H9 (cell line): ENCODE data around the gene CHSY1. TPM values are rescaled to one million over a fixed set of nuclear protein-coding genes. Genes with fewer than 3 reads are reported as not detected.

ENCODE experiments used
- DNase-seq: peaks from one replicate; pipeline ENCODE4 v3.0.0-alpha.2; 2017
- H2AFZ ChIP-seq: one replicate; pipeline ENCODE4 v1.6.1; 2013; ENCODE audit warnings: mild to moderate bottlenecking, low read length, control low read depth, moderate library complexity
- H2AK5ac ChIP-seq: 2 replicates; pipeline ENCODE4 v1.6.1; 2013; ENCODE audit warnings: low read length, control low read depth, mixed read lengths; ENCODE audit not compliant: insufficient read length
- H2BK120ac ChIP-seq: one replicate; pipeline ENCODE4 v1.6.1; 2013; ENCODE audit warnings: low read depth, mild to moderate bottlenecking, low read length, control low read depth, inconsistent platforms; ENCODE audit not compliant: poor library complexity, severe bottlenecking
- H2BK12ac ChIP-seq: 2 replicates; pipeline ENCODE4 v1.6.1; 2013; ENCODE audit warnings: low read length, control low read depth, mixed read lengths, low read depth; ENCODE audit not compliant: insufficient read length
- H2BK15ac ChIP-seq: 2 replicates; pipeline ENCODE4 v1.6.1; 2013; ENCODE audit warnings: low read depth, low read length, control low read depth
- H2BK20ac ChIP-seq: one replicate; pipeline ENCODE4 v1.6.1; 2013; ENCODE audit warnings: low read depth, mild to moderate bottlenecking, low read length, control low read depth, inconsistent platforms; ENCODE audit not compliant: poor library complexity, severe bottlenecking
- H2BK5ac ChIP-seq: 2 replicates; pipeline ENCODE4 v1.6.1; 2013; ENCODE audit warnings: low read length, control low read depth, mixed read lengths; ENCODE audit not compliant: insufficient read length
- H3K14ac ChIP-seq: 2 replicates; pipeline ENCODE4 v1.6.1; 2013; ENCODE audit warnings: low read length, control low read depth; ENCODE audit not compliant: insufficient read depth
- H3K18ac ChIP-seq: 2 replicates; pipeline ENCODE4 v1.6.1; 2013; ENCODE audit warnings: low read depth, mild to moderate bottlenecking, mixed read lengths, low read length, control low read depth; ENCODE audit not compliant: insufficient read length
- H3K23ac ChIP-seq: 2 replicates; pipeline ENCODE4 v1.6.1; 2013; ENCODE audit warnings: low read length, control low read depth, mixed read lengths, low read depth; ENCODE audit not compliant: insufficient read length
- H3K23me2 ChIP-seq: 2 replicates; pipeline ENCODE4 v1.6.1; 2013; ENCODE audit warnings: low read depth, mild to moderate bottlenecking, mixed read lengths, low read length, control low read depth; ENCODE audit not compliant: insufficient read length, poor library complexity, severe bottlenecking
- H3K27ac ChIP-seq: 2 replicates; pipeline ENCODE4 v1.5.1; 2013; ENCODE audit warnings: low read length, control low read depth, mixed read lengths, low read depth; ENCODE audit not compliant: insufficient read length
- H3K27me3 ChIP-seq: 2 replicates; pipeline ENCODE4 v1.6.1; 2013; ENCODE audit warnings: low read length, control low read depth, inconsistent platforms; ENCODE audit not compliant: insufficient read depth
- H3K4ac ChIP-seq: 2 replicates; pipeline ENCODE4 v1.6.1; 2013; ENCODE audit warnings: low read depth, mild to moderate bottlenecking, control low read depth, inconsistent platforms, low read length, moderate library complexity
- H3K4me1 ChIP-seq: 2 replicates; pipeline ENCODE4 v1.6.1; 2013; ENCODE audit warnings: low read length, control low read depth, inconsistent platforms; ENCODE audit not compliant: insufficient read depth
- H3K4me2 ChIP-seq: 2 replicates; pipeline ENCODE4 v1.6.1; 2013; ENCODE audit warnings: low read length, control low read depth, mixed read lengths; ENCODE audit not compliant: insufficient read length, insufficient read depth
- H3K56ac ChIP-seq: 2 replicates; pipeline ENCODE4 v1.6.1; 2013; ENCODE audit warnings: low read depth, mild to moderate bottlenecking, mixed read lengths, low read length, control low read depth; ENCODE audit not compliant: insufficient read length
- H3K79me1 ChIP-seq: 2 replicates; pipeline ENCODE4 v1.6.1; 2013; ENCODE audit warnings: low read depth, mild to moderate bottlenecking, moderate library complexity, low read length, control low read depth, inconsistent platforms; ENCODE audit not compliant: insufficient read depth, poor library complexity, severe bottlenecking
- H3K79me2 ChIP-seq: 2 replicates; pipeline ENCODE4 v1.6.1; 2013; ENCODE audit warnings: low read length, control low read depth, inconsistent platforms; ENCODE audit not compliant: insufficient read depth
- H3K9ac ChIP-seq: 2 replicates; pipeline ENCODE4 v1.6.1; 2013; ENCODE audit warnings: low read length, control low read depth, mixed read lengths; ENCODE audit not compliant: insufficient read length; ENCODE audit errors: extremely low read depth
- H3K9me3 ChIP-seq: one replicate; pipeline ENCODE4 v1.6.1; 2013; ENCODE audit warnings: low read depth, low read length, inconsistent platforms; ENCODE audit not compliant: control insufficient read depth
- H3T11ph ChIP-seq: one replicate; pipeline ENCODE4 v1.6.1; 2013; ENCODE audit warnings: mild to moderate bottlenecking, low read length, control low read depth, inconsistent platforms
- H4K20me1 ChIP-seq: one replicate; pipeline ENCODE4 v1.6.1; 2013; ENCODE audit not compliant: control insufficient read depth, insufficient read length, insufficient read depth
- H4K5ac ChIP-seq: 2 replicates; pipeline ENCODE4 v1.6.1; 2013; ENCODE audit warnings: low read depth, mild to moderate bottlenecking, mixed read lengths, low read length, control low read depth; ENCODE audit not compliant: insufficient read length
- H4K8ac ChIP-seq: replicated peaks from 2 replicates; pipeline ENCODE4 v1.6.1; 2013; ENCODE audit warnings: low read length, control low read depth, mixed read lengths, low read depth; ENCODE audit not compliant: insufficient read length
- H4K91ac ChIP-seq: 2 replicates; pipeline ENCODE4 v1.6.1; 2013; ENCODE audit warnings: low read depth, mild to moderate bottlenecking, moderate library complexity, mixed read lengths, low read length, control low read depth; ENCODE audit not compliant: insufficient read length
- H3K27ac Mint-ChIP-seq, 3 experiments: 2 replicates in 2 of 3; 3 replicates in 1 of 3; pipeline ENCODE4 v1.8.0; 2020 to 2021; ENCODE audit warnings: mixed read lengths in 3 of 3, mild to moderate bottlenecking in 1 of 3, moderate library complexity in 1 of 3
- H3K27me3 Mint-ChIP-seq: 2 replicates; pipeline ENCODE4 v1.8.0; 2021; ENCODE audit warnings: low read depth, mild to moderate bottlenecking, moderate library complexity, mixed read lengths
- H3K36me3 Mint-ChIP-seq, 3 experiments: 2 replicates in 2 of 3; 3 replicates in 1 of 3; pipeline ENCODE4 v1.8.0; 2020 to 2021; ENCODE audit warnings: low read depth in 3 of 3, mixed read lengths in 3 of 3; ENCODE audit not compliant: insufficient read depth in 1 of 3
- H3K4me1 Mint-ChIP-seq, 2 experiments: 2 replicates each; pipeline ENCODE4 v1.8.0; 2020; ENCODE audit warnings: mixed read lengths in 2 of 2
- H3K4me3 Mint-ChIP-seq, 2 experiments: 2 replicates in 1 of 2; 3 replicates in 1 of 2; pipeline ENCODE4 v1.8.0; 2020 to 2021; ENCODE audit warnings: mild to moderate bottlenecking in 2 of 2, mixed read lengths in 2 of 2, moderate library complexity in 1 of 2
- H3K9me3 Mint-ChIP-seq, 2 experiments: 2 replicates in 1 of 2; 3 replicates in 1 of 2; pipeline ENCODE4 v1.8.0; 2020; ENCODE audit warnings: mild to moderate bottlenecking in 2 of 2, mixed read lengths in 2 of 2, moderate library complexity in 1 of 2
- WGBS: extraction: QIAGEN DNeasy Blood & Tissue Kit; methylation state at CpG from one replicate; pipeline ENCODE4 v1.1.7; 2013; ENCODE audit warnings: missing lambda C conversion rate, low lambda C conversion rate, mixed read lengths; ENCODE audit not compliant: insufficient read length; ENCODE audit errors: extremely low coverage; 5-methylcytosine and 5-hydroxymethylcytosine counted together
- total RNA-seq: library from RNA; stranded (reverse); gene quantifications from 2 replicates; pipeline ENCODE4 v1.2.1, GENCODE V29; 2021
- TF ChIP-seq, protein P1 (sequence below): fragments of 200-600 bp; sonication (generic); conservative IDR thresholded peaks from 3 replicates; pipeline ENCODE4 v1.8.0; 2021; ENCODE audit warnings: antibody characterized with exemption, mild to moderate bottlenecking

CHSY1 gene
- total RNA-seq, 1 experiment from 2014 or later = 68.3 TPM

DNA sequence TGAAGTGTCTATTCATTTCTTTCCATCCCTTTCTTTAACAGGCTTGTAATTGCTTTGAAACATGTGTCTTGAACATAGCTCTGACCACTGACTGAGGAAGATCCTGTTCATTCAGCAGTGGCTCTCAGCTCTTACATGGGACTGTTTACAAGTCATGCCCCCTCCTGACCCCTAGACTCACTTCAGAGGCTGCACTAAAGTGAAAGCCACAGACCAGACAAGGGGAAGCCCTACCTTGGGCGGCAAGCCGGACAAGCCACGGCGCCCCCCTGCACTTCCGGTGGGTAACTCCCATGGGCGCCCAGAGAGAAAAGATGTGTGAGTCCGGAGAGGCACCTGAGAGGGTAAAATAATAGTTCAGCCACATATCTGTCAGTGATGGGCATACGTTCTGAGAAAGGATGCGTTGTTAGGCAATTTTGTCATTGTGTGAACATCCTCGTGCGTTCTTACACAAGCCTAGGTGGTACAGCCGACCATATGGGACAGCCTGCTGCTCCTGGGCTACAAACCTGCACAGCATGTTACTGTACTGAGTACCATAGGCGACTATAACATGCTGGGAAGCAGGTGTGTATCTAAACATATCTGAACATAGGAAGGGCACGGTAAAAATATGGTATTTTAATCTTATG, 116.2 kb downstream of the CHSY1 start:
- no peaks in the 10 kb centered on the region for H3K23me2 ChIP-seq
- no peak for DNase-seq
- no CpG with 5 or more reads among the region's 14 CpGs for WGBS
- Mint-ChIP-seq H3K27me3 (peaks cover 1% of the 10 kb centered on the region; the same call in 1 of the 2 replicates), H3K36me3 (peaks cover 0 to 2% (median 0%) of the 10 kb centered on the region in 3 experiments; a peak in 1 of 7 replicates), H3K9me3 (peaks cover 0 to 7% of the 10 kb centered on the region in 2 experiments; a peak in 2 of 5 replicates), H3K27ac (no peak overlapping the region; a peak in 1 of 7 replicates), H3K4me1 (peaks cover 11 to 14% of the 10 kb centered on the region in 2 experiments), H3K4me3 (no peak overlapping the region)
- H3K79me2 ChIP-seq = no peaks in the 10 kb centered on the region
- H4K5ac ChIP-seq = no peak overlapping the region
- H4K20me1 ChIP-seq = no peaks in the 10 kb centered on the region
- no peaks in the 10 kb centered on the region; the same call in 1 of the 2 replicates for H3K4me1 ChIP-seq
- no peak overlapping the region for H2BK15ac ChIP-seq
- no peak overlapping the region for H3K18ac ChIP-seq
- TF ChIP-seq, protein P1, sequence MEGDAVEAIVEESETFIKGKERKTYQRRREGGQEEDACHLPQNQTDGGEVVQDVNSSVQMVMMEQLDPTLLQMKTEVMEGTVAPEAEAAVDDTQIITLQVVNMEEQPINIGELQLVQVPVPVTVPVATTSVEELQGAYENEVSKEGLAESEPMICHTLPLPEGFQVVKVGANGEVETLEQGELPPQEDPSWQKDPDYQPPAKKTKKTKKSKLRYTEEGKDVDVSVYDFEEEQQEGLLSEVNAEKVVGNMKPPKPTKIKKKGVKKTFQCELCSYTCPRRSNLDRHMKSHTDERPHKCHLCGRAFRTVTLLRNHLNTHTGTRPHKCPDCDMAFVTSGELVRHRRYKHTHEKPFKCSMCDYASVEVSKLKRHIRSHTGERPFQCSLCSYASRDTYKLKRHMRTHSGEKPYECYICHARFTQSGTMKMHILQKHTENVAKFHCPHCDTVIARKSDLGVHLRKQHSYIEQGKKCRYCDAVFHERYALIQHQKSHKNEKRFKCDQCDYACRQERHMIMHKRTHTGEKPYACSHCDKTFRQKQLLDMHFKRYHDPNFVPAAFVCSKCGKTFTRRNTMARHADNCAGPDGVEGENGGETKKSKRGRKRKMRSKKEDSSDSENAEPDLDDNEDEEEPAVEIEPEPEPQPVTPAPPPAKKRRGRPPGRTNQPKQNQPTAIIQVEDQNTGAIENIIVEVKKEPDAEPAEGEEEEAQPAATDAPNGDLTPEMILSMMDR = no peak
- H2AFZ ChIP-seq = no peak overlapping the region
- H3K27ac ChIP-seq = no peak overlapping the region
- H2BK12ac ChIP-seq = no peak overlapping the region
- H3K79me1 ChIP-seq = no peaks in the 10 kb centered on the region
- no peak overlapping the region for H3T11ph ChIP-seq
- no peak overlapping the region for H3K23ac ChIP-seq
- H3K9me3 ChIP-seq = no peaks in the 10 kb centered on the region
- H2BK120ac ChIP-seq = no peak overlapping the region
- no peak overlapping the region for H3K14ac ChIP-seq
- no peak overlapping the region for H4K91ac ChIP-seq
- H3K27me3 ChIP-seq = no peaks in the 10 kb centered on the region
- H3K56ac ChIP-seq = no peak overlapping the region
- no peak overlapping the region for H2BK5ac ChIP-seq
- H3K9ac ChIP-seq = no peak overlapping the region
- no peak overlapping the region for H3K4ac ChIP-seq
- H2BK20ac ChIP-seq = no peak overlapping the region
- no peak overlapping the region for H3K4me2 ChIP-seq
- no peak overlapping the region for H4K8ac ChIP-seq
- H2AK5ac ChIP-seq = no peak overlapping the region
